B cell (primary cell): Measurements from ENCODE around the gene ALG9.

Experiments
- CTCF ChIP-seq: fragments of 200-600 bp; IDR thresholded peaks from one replicate; pipeline ENCODE4 v1.8.0; 2022; ENCODE audit warnings: antibody characterized with exemption, mild to moderate bottlenecking
- EZH2 ChIP-seq: IDR thresholded peaks from 2 replicates; pipeline ENCODE4 v1.6.1; 2012; ENCODE audit warnings: borderline replicate concordance, low read depth, mild to moderate bottlenecking, moderate library complexity, low read length; ENCODE audit not compliant: insufficient read depth, poor library complexity, severe bottlenecking

GRCh38 chr11:111745719-111746504 lies 125.5 kb downstream of the ALG9 start:
- TF ChIP-seq CTCF = no peak
- no peak for TF ChIP-seq EZH2
